Suppressor macrophage treated with lipopolysaccharide for 4 hours (primary cell): ENCODE measurements around the gene KATNB1.

Source experiments
- DNase-seq: peaks from one replicate; pipeline ENCODE4 v3.0.0-alpha.2; 2020

The KATNB1 gene

DNA sequence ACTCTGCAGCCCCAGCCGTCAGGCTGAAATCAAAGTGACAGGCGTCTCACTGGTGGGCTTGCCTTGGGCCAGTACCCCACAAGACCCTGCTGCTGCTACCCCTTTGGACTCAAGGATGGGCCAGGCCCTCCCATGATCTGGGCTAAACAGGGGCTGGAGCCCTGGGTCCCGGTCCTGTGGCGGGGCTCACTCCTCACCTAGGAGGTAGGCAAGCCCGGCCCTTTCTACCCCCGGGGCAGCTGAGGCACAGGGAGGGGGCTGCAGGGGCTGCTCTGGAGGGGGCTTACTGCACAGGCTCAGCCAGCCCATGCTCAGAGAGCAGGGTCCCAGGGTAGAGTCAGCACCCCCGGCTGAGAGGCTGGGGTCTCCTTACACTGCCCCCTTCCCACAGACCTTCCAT lies 23.6 kb downstream of the KATNB1 start:
- no peak for DNase-seq

DNA sequence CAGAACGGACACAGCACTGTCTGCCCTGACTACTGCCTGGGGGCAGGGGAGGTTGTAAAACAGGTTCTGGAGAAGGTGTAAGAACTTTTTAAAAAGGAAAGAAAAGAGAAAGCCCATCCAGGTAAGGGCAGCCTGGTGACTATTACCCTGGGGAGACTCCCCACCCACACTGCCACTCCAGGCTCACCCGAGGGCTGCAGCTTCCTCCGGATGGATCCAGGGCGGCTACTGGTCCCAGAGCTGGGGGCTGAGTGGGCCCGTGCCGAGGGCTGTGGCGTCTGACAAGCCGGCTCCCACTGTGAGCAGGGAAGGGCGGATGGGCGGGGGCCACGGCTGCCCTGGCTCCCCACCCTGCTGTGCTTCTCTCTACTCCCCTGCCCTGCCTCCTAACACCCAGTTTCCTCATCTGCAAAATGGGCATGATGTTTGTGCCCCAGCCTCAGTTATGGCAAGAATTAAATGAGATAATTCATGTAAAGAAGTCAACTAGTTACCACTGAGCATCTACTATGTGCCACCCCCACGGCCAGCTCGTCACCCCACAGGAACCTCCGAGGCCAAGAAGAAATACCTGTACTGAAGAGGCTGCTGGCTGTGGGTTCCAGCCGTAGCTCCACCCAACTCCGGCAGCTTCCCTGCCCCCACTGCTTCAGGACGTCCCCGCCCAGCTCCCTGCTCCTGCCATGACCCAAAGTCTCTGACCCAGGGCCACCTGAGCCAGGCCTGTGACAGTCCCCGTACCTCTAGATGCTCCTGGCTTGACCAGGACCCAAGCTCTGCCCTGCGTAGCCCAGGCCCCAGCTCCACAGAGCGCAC lies 24.2 kb downstream of the KATNB1 start:
- no peak for DNase-seq

DNA sequence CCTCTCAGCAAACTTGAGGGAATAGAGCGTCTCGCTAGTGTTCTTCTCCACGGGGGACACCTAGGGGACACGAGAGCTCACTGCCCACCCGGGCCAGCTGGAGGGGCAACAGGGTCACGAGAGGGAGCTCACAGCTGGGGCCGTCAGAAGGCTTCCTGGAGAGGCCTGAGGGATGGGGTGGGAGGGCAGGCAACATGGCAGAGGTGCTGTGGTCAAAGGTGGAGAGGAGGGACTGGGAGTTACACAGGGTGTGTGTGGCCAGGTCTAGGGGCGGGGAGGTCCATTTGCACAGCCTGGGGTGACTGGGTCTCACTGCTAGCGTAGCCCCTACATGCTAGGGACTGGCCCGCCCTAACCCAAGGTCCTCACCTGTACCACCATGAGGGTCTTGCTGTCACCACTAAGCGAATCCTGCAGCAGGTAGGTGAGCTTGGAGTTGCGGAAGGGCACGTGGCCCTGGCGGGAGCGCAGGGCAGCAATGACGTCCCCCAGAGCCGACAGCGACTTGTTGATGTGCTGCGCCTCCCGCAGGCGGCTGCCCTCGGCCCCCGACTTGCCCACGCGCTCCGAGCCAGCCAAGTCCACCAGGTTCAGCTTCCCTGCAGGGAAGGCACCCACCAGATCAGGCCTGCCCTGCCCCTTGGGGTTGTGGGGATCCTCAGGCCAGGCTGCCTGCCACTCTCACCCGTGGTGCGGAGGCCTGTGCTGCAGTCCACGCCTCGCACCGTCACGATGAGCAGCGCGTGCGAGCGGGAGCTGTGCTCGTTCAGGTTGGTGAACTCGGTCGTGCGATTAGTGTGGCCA lies 25.0 kb downstream of the KATNB1 start:
- no peak for DNase-seq

DNA sequence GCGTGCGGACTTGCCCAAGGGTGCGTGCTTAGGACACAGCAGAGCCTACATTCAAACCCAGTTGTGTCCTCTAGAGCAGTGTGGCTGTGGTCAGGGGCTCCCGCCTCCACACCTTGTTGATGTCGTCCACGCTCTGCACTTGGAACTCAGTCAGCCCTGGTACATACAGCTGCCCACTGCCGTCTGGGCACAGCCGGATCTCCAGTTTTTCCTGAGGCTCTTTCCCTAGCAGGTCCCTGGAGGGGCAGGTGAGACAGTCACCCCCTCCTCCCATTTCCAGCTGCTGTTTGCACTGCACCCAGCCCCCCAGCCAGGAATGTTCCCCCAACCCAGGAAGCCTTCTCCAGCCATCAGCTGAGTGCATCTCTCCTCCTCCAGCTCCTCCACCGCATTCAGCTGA lies 25.7 kb downstream of the KATNB1 start:
- DNase-seq = no peak

DNA sequence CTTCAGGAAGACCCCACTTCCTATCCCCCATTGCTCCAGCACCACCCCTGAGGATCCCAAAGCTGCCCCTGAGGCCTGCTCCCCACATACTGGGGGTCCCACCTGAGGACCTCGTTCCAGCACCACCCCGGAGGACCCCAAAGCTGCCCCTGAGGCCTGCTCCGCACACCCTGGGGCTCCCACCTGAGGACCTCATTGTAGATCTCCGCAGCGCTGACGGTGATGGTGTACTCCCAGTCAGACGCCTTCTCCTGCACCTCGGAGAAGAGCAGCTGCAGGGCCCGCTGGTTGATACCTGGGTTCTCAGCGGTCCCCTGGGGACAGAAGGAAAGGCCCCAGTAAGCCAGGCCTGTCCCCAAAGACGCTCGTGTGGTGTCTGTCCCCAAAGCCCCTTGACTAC lies 26.4 kb downstream of the KATNB1 start:
- no peak for DNase-seq

DNA sequence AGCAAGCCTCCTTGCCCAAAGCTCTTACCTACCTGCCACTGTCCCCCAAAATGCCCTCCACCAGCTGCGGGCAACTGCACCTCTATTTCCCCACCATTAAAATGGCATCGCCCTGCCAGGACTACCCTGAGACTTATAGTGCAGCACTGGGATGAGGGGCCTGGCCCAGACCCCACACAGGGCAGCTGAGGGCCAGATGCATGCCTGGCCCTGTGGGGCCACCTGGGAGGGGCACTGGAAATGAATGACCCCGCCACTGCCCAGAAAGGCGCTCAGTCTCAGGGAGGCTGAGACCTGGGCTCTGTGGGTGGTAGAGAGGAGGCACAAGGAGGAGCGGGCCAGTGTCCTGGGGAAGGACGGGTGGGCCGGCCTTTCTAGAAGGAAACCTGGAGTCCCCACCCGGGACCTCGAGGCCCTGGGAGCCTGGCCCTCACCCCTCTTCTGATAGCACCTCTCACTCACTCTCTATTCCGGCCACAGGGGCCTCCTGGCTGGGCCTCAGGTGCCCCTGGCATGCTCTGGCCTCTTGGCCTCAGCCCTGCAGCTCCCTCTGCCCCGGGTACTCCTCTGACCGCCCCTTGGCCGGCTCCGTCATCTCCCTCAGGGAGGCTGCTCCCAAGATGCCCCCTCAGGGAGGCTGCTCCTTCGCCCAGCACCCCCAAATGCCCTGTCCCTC lies 26.9 kb downstream of the KATNB1 start:
- no peak for DNase-seq

DNA sequence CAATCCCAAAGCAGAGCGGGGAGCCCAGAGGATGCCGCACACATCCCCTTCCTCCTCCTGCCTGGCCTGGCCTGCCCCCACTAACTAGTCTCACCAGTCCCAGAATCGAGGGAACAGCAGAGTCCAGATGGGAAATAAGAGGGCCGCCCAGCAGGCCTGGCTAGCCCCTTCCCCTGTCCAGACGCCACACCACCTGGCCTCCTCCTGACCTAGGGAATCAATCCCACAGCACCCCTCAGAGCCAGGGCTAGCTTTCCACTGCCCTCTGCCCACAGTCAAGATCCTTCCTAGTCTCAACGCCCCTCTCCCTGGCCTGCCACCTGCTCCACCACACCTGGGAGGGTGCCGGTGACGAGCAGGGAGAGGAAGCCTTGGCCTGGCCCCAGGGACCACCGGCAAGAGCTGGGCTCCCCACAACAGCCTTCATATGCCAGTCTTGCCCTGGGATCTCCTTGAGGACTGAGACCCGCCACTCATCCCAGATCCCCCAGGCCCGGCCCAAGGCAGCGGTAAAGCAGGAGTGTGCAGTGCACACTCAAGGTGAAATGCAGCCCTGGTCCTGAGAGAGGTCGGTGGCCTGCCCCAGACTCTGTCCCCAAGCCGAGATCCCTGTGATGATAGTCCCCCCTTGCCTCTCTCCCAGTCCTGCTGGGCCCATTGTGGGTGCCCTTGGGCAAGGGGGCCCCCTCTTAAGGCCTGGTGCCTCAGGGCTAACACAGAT lies 27.9 kb downstream of the KATNB1 start:
- DNase-seq = no peak

DNA sequence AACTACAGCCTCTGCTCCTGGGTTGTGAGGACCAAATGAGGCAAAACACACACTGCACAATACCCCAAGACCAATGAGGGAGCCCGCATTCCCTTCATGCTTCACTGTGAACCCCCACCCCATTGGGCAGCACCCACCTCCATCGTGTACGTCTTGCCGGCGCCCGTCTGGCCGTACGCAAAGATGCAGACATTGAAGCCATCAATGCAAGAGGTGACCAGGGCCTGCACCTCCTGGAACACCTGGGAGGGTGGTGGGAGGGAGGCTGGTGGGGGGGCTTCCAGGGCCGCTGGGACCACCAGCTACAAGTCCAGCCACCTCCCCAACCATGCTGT lies 28.4 kb downstream of the KATNB1 start:
- DNase-seq = no peak

DNA sequence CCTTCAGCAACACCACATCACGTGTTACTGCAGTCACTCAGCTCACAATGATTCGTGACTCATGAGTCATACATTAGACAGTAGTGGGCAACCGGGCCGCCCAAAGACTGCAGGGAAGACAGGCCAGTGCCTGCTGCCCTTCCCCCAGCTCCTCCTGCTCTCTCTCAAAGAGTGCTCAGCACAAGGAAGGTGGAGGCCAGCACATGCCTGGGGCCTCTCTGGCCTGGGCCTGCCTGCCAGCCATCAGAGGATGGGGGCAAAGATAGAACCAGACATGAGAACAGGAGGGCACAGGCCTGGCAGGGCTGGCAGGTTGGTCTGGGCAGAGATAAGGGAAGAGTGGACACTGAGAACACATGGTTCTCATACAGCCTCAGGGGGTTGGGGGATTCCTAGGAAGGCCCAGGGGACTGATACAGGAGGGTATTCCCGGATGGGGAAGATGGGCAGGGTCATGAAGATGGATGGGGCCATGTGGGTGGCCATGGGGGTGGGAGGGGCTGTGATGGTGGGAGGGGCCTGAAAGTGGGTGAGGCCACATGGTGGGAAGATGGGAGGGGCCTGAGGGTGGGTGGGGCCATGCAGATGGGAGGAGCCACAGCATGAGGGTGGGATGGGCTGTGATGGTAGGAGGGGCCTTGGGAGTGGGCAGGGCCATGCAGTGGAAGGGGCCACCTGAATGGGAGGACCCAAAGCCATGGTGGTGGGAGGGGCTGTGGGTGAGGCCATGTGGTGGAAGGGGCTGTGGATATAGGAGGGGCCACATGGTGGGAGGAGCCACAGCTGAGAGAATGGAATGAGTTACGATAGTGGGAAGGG lies 29.0 kb downstream of the KATNB1 start:
- DNase-seq = peak; percentile 88

DNA sequence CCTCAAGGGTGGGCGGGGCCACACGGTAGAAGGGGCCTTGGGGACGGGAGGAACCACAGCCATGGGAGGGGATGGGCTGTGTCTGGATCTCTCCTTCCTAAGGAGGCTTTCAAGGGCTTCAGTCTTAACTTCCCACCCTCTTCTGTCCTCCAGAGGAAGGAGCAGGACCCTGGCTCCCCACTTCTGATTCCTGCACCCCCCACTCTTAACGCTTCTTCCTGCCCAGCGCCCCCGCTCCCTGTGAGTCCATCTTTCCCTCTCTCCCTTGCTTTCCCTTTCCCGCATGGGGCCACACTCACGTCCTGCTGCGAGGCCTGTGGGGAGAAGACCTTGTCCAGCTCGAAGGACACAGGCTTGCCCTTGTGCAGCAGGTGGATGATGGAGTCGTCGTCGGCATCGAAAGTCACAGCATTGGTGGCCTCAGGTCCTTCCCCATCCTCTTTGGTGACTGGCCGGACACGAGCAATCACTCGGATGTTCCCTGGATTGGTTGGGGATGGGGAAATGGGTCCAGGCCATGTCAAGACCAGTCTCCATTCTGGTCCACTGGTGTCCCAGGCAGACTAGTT lies 29.7 kb downstream of the KATNB1 start:
- DNase-seq = no peak

DNA sequence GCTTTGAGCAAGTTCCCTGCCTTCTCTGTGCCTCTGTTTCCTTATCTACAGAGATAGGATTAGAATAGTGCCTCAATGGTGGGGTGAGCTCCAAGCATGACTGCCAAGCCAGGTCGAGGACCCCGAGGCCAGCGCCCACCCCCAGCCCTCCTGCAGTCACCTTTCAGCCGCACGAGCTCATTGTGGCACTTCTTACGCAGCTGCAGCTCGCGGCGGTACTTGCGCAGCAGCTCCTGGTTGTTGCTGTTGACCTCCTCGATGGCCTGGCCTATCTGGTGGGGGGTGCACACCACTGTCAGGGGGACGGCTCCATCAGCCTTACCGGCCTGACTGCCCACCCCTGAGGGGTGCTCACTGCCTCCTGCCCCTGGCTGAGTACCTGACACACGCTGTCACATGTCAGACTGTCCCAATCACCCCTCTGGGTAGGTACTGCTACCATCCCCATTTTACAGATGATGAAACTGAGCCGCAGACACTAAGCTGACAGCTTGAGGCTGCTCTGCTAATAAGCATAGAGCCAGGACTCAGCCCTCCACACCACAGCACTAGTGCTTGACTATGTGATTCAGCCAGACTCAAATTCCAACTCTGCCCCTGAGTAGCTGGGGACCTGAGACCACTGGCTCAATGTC lies 31.3 kb downstream of the KATNB1 start:
- DNase-seq = no peak

DNA sequence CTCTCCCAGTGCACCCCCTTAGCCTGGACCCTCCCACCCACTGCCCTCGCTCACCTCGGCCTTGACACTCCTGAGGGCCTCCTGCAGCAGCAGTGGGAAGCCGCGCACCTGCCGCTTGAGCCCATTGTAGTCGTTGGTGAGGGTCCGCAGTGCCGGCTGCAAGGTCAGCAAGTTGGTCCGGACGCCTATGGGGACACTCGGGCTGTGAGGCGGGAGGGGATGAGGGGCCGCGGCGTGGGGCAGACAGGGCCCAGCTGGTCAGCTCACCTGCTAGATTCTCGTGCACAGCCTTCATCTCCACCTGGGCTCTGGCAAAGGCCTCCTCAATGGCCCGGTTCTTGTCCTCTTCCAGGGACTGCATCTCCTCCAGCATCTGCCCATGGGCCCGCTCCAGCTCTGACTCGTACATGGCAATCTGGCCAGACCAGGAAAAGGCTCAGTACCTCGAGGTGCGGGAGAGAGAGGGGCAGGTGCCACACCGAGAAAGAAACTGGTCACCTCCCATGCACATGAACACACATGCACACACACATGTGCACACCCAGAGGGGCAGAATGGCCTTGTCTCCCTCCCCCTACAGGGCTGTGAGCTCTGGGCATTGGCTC lies 34.1 kb downstream of the KATNB1 start:
- DNase-seq = no peak

DNA sequence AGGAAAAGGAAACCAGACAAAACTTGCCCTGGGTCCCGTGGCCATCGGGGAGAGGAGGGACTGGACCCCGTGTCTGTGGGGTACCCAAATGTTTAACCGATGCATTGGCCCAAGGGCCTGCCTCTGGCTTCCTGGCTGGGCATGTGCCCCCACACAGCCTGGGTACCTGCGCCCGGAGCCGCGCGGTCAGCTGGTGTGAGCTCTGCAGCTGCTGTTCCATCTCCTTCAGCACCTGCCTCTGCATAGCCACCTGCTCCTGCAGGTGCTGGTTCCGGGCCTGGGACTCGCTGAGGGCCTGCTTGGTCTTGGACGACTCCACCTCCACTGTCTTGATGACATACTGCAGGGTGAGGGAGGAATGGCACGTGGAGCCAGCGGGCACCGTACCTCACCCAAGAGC lies 34.8 kb downstream of the KATNB1 start:
- DNase-seq = no peak

DNA sequence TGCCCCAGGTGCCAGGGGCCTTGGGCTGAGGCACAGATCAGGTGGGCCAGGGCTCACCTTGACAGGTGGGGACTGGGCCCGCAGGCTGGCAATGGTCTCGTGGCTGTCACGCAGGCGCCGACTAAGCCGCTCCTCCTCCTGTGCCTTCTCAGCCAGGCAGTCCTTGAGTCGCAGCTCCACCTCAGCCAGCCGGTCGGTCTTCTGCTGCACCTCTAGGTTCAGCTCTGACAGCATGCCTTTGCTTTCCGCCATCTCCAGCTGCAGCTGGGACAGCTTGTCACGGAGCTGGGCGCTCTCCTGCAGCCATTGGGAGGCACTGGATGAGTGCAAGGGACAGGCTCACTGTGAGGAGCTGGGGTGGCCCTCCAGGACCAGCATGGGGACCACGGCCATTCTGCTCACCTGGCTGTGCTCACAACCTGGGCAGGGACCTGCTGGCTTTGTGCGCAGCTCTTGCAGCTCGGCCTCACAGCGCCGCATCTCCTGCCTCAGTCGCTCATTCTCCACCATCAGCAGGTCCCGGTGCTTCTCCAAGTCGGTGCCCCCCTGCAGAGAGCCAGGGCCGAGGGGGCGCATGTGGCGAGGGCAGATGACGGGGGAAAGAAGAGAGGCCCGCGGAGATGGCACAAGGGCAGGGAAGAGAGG lies 35.7 kb downstream of the KATNB1 start:
- DNase-seq = no peak

DNA sequence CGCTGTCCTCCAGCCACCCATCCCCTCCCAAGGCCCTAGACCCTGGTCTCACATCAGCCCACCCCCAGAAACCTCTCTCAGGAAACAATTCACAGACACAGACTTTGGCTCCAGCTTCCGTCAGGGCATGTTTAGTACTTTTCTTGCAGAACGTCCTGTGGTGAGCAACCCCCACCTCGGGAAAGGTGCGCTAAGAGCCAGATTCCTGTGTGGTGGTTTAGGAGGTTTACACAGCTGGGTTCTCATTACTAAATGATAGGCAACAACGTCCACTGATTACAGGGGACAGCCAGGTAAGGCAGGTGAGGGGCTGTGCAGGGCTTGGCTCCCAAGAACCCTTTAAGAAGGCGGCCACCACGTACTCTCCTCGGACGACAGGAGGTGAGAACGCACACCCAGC lies 37.4 kb downstream of the KATNB1 start:
- DNase-seq = no peak

DNA sequence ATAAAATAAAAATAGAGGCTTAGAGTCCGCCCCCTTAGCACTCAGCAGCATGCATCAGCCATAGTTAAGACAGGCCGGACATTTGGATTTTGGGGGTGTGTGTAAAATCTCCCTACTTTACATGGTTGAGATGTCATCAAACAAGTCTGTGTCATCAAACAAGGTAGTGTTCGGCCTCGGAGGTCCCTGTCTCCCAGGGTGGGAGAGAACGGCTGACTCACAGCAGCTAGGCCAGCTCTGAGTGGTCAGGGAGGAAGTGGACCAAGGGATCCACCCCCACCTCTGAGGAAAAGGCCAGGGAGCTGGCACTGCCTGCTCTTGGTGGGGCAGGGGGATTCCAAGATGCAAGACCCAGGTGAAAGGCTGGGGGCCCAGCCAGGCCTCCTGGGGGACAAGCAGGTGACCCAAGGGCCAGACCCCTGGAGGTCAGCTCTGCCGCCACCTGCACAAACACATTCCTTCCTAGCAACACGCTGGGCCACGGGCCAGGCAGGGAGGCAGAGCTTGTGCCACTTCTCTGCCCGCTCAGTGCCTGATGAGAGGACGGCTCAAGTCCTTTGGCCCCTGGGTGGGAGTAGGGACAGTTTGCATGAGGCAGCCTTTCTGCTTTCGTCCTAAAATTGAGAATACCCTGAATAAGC lies 38.2 kb downstream of the KATNB1 start:
- no peak for DNase-seq

DNA sequence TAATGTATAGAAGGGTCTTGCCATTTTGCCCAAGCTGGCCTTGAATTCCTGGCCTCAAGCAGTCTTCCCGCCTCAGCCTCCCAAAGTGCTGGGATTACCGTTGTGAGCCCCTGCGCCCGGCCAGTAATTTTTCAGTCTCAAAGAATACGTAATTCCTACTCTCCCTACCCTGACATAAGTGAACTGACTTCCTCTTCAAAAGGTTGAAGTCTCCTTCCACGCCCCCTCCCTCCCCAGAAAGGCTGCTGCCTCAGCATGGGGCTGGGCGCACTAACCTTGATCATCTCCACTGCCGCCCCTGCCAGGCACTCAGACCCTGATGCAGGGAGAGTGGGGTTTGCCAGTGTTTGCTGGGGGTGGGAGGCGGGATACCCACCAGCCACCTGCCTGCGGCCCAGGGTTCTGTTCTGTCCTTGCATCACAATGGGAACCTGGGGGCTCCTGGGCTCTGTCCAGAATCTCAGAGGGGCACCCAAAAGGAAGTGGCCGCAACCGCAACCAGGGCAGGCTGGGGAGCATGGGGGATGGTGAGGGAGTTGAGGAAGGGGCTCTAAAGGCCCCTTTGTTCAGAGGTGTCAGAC lies 39.2 kb downstream of the KATNB1 start:
- DNase-seq = peak; percentile 32

DNA sequence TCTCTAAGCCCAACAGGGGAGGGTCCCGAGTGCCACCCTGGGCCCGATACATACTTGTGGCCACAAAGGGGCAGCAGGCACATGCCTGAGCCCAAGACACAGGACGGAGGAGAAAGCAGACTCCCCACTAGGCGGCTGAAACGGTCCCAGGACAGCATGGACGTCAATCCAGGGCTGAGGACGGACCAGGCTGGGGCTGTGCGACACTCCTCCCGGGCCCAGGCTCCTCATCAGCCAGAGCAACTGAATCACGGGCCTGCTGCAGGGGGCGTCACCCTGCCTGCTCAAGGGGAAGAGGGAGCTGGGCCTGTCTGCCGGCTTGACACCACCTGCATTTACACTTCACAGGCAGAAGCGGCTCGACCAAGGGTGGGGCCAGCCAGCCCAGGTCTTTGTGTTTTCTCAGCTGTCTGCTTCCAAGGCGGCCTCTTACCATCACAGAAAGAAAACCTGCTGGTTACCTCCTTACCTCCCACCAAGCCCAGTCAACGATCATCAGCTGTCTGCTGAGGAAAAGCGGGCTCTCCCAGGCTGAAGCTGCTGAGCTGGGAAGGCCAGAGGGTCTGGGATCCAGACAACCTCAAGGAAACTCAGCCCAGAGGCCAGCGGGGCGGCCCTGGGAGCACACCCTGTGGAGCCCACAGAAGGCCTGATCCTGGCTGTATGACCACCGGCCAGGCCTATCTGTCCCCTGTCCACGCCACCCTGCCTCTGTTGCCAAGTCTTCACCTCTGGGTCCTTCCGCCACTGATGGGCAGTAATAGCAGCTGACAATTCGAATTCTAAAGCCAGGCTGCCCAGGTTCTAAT lies 40.3 kb downstream of the KATNB1 start:
- DNase-seq = no peak

DNA sequence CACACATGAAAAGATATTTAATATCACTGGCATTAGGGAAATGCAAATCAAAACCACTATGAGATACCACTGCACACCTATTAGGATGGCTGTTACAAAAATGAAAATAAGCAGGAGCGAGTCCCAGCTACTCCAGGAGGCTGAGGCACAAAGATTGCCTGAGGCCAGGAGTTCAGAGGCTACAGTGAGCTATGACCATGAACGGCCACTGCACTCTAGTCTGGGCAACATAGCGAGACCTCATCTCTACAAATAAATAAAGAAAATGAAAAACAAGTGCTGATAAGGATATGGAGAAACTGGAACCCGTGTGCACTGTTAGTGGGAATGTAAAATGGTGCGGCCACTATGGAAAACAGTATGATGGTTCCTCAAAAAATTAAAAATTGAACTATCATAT lies 43.1 kb downstream of the KATNB1 start:
- DNase-seq = no peak
